Ovary (tissue), 9 donors: ENCODE measurements around the gene STUB1. TPM values are rescaled to one million over a fixed set of nuclear protein-coding genes. Genes with fewer than 3 reads are reported as not detected.

ENCODE experiments used
- DNase-seq, 5 donors: peaks; one replicate each; pipeline ENCODE4 v3.0.0-alpha.2; 2019 to 2020
- H3K27ac ChIP-seq, 2 donors: fragments of 200-600 bp; one replicate each; pipeline versions ENCODE4 v1.5.1 to v1.8.0; 2019 to 2022
- H3K27me3 ChIP-seq: fragments of 200-600 bp; one replicate; pipeline ENCODE4 v1.8.0; 2022
- H3K36me3 ChIP-seq: fragments of 200-600 bp; sonication (generic); one replicate; pipeline ENCODE4 v1.5.1; 2019
- H3K4me1 ChIP-seq: one replicate; pipeline ENCODE4 v1.8.1; 2013; ENCODE audit warnings: mild to moderate bottlenecking, moderate library complexity; ENCODE audit not compliant: insufficient read depth
- H3K4me3 ChIP-seq: fragments of 200-600 bp; sonication (generic); one replicate; pipeline ENCODE4 v1.5.1; 2017
- H3K9me3 ChIP-seq, 2 donors: fragments of 200-600 bp in 1 of 2; sonication (generic) in 1 of 2; one replicate each; pipeline versions ENCODE4 v1.5.1 to v1.8.1; 2013 to 2019; ENCODE audit warnings: mild to moderate bottlenecking in 1 of 2, moderate library complexity in 1 of 2
- CTCF ChIP-seq, 3 donors: fragments of 450-650 bp in 2 of 3; fragments of 200-600 bp in 1 of 3; IDR thresholded peaks; one replicate each; pipeline versions ENCODE4 v1.5.1 to v1.8.0; 2016 to 2022; ENCODE audit warnings: antibody characterized with exemption in 3 of 3, mild to moderate bottlenecking in 1 of 3
- EP300 ChIP-seq: sonication (generic); formaldehyde crosslinking; IDR thresholded peaks from one replicate; pipeline ENCODE4 v1.6.1; 2017; ENCODE audit warnings: antibody characterized with exemption
- POLR2A ChIP-seq: fragments of 450-650 bp; IDR thresholded peaks from one replicate; pipeline ENCODE4 v1.6.1; 2017; ENCODE audit warnings: antibody characterized with exemption, mild to moderate bottlenecking, moderate library complexity
- WGBS, 3 donors: extraction: QIAGEN DNeasy Blood & Tissue Kit in 1 of 3; methylation state at CpG; one replicate each; pipeline versions ENCODE4 v1.1.5 to v1.1.7; 2013 to 2017; 5-methylcytosine and 5-hydroxymethylcytosine counted together
- intact Hi-C, 4 donors: fragments of 100-400 bp; cut with DNase I; formaldehyde crosslinking; loops; one replicate each; pipeline versions ENCODE4 v1.11.0 to v1.15.1; 2022 to 2023
- polyA plus RNA-seq, 2 donors: library from polyadenylated mRNA; stranded (reverse); fragments of 200-250 nt in 1 of 2; fragments of 350-450 nt in 1 of 2; fragmentation: Illumina TruSeq in 1 of 2; extraction: RNeasy Lipid Tissue Mini Kit (QIAGEN cat#74804) in 1 of 2; gene quantifications; one replicate each; pipeline ENCODE4 v1.2.3, GENCODE V29; 2013 to 2014
- total RNA-seq, 7 donors: library from RNA; depleted of rRNA in 2 of 7; stranded (reverse); fragments of >200 nt in 2 of 7; fragmentation: NEBNext Ultra II Directional in 3 of 7; extraction: Animal tissue kit (Norgen Biotek cat#: 25700) in 3 of 7; gene quantifications; one replicate each; pipeline versions ENCODE4 v1.1.0 to v1.2.4, GENCODE V29; 2016 to 2023
- donor health status: DM: no; HTN: no; CAD: no; lungs with moderate emphysema.
- donor health status: DM: no; HTN: no; CAD: no.
- donor health status: Bipolar disorder and iron deficiency.
- donor health status: DM: yes; HTN: yes; CAD: no.
- donor health status: DM: no; HTN: no; CAD: no.
- donor health status: DM: yes; HTN: yes; CAD: no.

STUB1 gene
- total and polyA plus RNA-seq, 9 donors: 20.1 to 115 (median 102) TPM

- H3K36me3 ChIP-seq: no peaks in the 10 kb centered on the region
- DNase-seq: no peak
- WGBS, 3 donors: 90 to 94% (median 91%) methylated on average over 13 to 19 of the region's 19 CpGs
- no peak overlapping the region for H3K4me3 ChIP-seq
- H3K9me3 ChIP-seq: no peaks in the 10 kb centered on the region
- peaks cover 13% of the 10 kb centered on the region for H3K4me1 ChIP-seq
- intact Hi-C loops: no loop called here
- H3K27ac ChIP-seq: no peak overlapping the region
- no peaks in the 10 kb centered on the region for H3K27me3 ChIP-seq
- TF ChIP-seq POLR2A (no peak), CTCF (IDR thresholded peaks at IDR 0.05) (no peak), EP300 (no peak)
Measured at GRCh38 chr16:672371-672770, 7.8 kb upstream of the STUB1 start.

- H3K4me3 ChIP-seq: no peak overlapping the region
- no peaks in the 10 kb centered on the region for H3K36me3 ChIP-seq
- WGBS, 3 donors: 93 to 94% (median 93%) methylated on average over 16 to 21 of the region's 21 CpGs
- DNase-seq: no peak
- no peaks in the 10 kb centered on the region for H3K27me3 ChIP-seq
- no peak overlapping the region for H3K27ac ChIP-seq
- H3K9me3 ChIP-seq: no peaks in the 10 kb centered on the region
- peaks cover 12% of the 10 kb centered on the region for H3K4me1 ChIP-seq
- TF ChIP-seq CTCF (IDR thresholded peaks at IDR 0.05): no peak
- no peak for TF ChIP-seq POLR2A
- intact Hi-C loops: no loop called here
Measured at GRCh38 chr16:672851-673250, 7.4 kb upstream of the STUB1 start.

GRCh38 chr16:673399-673991, 6.7 kb upstream of the STUB1 start:
- TF ChIP-seq EP300 (no peak), CTCF (IDR thresholded peaks at IDR 0.05) (no peak), POLR2A (no peak)
- no peak overlapping the region for H3K27ac ChIP-seq
- H3K4me1 ChIP-seq: peaks cover 12% of the 10 kb centered on the region
- 83 to 90% (median 87%) methylated on average over 12 to 18 of the region's 18 CpGs for WGBS, 3 donors
- no peaks in the 10 kb centered on the region for H3K36me3 ChIP-seq
- intact Hi-C loops: no loop called here
- DNase-seq: no peak
- no peaks in the 10 kb centered on the region for H3K27me3 ChIP-seq
- H3K9me3 ChIP-seq: no peaks in the 10 kb centered on the region
- no peak overlapping the region for H3K4me3 ChIP-seq

- Histone ChIP-seq H3K27me3 (no peaks in the 10 kb centered on the region), H3K4me3 (no peak overlapping the region), H3K36me3 (no peaks in the 10 kb centered on the region), H3K27ac (no peak overlapping the region), H3K9me3 (no peaks in the 10 kb centered on the region), H3K4me1 (peaks cover 6% of the 10 kb centered on the region)
- intact Hi-C loops: no loop called here
- DNase-seq: no peak
- WGBS, 3 donors: 62 to 71% (median 70%) methylated on average over 14 to 22 of the region's 22 CpGs
- TF ChIP-seq EP300: no peak
- no peak for TF ChIP-seq CTCF (IDR thresholded peaks at IDR 0.05)
- TF ChIP-seq POLR2A: no peak
Measured at GRCh38 chr16:674214-674881, 5.9 kb upstream of the STUB1 start.
